AG09309 (cell line): Measurements from ENCODE around the gene TSPAN9.

Experiments used
- DNase-seq: peaks from one replicate; pipeline ENCODE4 v3.0.0-alpha.2; 2010; ENCODE audit warnings: low read depth
- H3K4me3 ChIP-seq: 2 replicates; pipeline ENCODE4 v1.5.1; 2011; ENCODE audit warnings: mild to moderate bottlenecking, low read depth, low read length, moderate library complexity; ENCODE audit not compliant: control insufficient read depth
- TF ChIP-seq, protein P1 (sequence below): IDR thresholded peaks from 2 replicates; pipeline ENCODE4 v1.5.1; 2011; ENCODE audit warnings: mild to moderate bottlenecking, low read depth, low read length, inconsistent platforms; ENCODE audit not compliant: insufficient read depth, control insufficient read depth; ENCODE audit errors: missing control alignments

Gene TSPAN9

DNA sequence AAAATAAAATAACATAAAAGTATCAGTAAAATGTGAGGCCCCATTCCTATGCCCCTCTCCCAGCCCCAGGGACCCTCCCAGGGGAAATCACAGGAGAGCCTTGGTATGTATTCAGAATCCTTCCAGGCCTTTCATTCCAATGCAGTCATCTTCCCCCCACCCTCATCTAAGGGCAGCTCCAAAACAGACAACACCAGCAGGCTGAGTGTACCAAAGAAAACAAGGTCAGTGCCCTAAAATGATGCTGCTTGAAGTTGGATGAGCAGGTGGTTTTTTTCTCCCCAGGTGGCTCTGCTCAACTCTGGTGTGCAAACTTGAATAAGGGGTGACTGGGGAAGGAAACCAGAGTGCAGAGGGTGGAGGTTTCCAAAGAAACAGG, 56.2 kb downstream of the TSPAN9 start:
- H3K4me3 ChIP-seq, result no peak overlapping the region
- no peak for DNase-seq
- TF ChIP-seq, protein P1, sequence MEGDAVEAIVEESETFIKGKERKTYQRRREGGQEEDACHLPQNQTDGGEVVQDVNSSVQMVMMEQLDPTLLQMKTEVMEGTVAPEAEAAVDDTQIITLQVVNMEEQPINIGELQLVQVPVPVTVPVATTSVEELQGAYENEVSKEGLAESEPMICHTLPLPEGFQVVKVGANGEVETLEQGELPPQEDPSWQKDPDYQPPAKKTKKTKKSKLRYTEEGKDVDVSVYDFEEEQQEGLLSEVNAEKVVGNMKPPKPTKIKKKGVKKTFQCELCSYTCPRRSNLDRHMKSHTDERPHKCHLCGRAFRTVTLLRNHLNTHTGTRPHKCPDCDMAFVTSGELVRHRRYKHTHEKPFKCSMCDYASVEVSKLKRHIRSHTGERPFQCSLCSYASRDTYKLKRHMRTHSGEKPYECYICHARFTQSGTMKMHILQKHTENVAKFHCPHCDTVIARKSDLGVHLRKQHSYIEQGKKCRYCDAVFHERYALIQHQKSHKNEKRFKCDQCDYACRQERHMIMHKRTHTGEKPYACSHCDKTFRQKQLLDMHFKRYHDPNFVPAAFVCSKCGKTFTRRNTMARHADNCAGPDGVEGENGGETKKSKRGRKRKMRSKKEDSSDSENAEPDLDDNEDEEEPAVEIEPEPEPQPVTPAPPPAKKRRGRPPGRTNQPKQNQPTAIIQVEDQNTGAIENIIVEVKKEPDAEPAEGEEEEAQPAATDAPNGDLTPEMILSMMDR, result no peak

DNA sequence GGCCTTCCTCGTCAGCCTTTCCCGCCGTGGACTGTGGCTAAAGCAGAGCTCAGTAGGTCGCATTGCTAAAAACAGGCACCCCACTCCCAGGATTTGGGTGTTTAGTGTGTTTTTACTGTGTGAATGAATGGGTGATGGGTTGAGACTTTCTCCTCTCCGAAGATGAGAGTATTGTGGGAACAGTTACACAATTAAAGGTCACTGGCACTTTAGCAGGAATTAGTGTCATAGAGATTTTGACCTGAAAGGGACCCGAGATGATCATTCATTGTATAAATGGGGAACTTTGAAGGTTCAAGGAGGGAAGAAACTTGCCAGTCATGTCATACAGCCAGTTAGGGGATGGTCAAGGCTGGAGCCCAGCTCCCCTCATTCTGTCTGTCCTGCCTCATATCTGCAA, 56.9 kb downstream of the TSPAN9 start:
- TF ChIP-seq, protein P1, result no peak

DNA sequence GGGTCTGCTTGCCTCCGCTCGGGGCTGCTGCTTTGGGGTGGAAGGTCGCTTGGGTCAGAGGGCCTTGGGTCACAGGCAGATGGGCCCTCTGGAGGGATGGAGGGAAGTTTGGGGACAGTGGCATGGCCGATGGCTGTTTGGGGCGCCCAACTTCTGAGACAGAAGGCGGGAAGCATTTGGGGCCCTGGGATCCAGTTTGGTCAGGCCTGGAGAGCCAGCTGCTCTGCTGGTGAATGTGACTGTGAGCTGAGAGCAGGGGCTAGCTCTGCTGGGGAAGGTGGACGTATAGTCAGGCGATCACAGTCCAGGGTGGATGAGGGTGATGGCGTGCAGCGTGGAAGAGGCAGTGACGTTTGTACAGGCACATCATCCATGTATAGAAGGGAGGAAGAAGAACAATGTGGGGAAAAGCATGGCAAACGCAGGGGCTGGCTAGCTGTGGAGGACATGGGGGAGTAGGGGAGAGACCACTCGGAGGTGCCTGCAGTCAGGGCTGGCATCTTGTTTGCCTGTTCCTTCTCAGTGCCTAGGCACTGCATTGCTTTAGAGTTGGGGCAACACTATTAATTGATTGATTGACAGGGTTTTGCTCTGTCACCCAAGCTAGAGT, 57.5 kb downstream of the TSPAN9 start:
- H3K4me3 ChIP-seq, result no peak overlapping the region
- TF ChIP-seq, protein P1, result no peak
- no peak for DNase-seq

More for the DNA sequence above, 56.9 kb downstream of the TSPAN9 start:
- no peak overlapping the region for H3K4me3 ChIP-seq
- DNase-seq, result no peak

DNA sequence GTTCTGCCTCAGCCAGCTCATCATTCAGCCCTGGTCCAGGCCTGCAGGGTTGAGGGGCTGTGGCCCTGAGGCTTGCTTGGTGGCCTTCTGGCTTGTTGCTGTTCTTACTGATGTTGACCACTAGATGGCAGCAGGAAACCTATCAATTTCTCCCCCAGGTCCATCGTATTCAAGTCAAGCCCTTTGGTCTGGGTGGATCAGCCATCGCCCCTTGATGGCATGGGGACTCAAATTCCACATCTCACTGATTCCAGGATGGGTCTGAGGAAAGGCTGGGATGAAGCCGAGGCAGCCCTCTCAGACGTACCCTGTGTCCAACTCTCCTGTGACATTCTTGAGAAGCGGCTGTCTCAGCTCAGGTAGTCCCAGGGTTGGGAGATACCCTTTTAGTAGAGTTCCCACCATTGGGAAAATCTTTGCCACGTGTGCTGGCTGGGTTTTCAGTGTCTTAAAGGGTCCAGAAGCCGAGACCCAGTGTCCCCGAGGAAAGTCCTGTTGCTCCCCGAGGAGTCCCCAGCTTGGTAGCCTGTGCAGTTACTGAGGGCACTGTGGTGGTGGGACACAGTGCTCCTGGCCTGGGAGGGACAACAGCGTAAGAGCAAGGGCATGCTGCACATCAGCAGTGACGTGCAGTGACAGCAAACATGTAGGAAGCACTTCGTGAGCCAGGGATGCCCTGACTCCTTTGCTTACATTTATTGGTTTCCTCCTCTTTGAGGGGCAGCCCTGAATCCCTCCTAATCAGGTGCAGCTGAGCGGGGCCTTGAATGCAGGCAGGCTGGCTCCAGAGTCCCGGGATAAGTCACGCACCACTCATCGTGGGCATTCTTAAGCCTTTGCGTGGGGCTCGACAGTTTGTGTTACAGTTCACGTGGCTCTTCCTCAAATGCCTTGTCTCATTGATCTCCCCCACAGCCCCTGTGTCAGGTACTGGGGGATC, 58.6 kb downstream of the TSPAN9 start:
- DNase-seq, result peak; percentile 35
- TF ChIP-seq, protein P1, result peak; percentile 74
- H3K4me3 ChIP-seq, result no peak overlapping the region

DNA sequence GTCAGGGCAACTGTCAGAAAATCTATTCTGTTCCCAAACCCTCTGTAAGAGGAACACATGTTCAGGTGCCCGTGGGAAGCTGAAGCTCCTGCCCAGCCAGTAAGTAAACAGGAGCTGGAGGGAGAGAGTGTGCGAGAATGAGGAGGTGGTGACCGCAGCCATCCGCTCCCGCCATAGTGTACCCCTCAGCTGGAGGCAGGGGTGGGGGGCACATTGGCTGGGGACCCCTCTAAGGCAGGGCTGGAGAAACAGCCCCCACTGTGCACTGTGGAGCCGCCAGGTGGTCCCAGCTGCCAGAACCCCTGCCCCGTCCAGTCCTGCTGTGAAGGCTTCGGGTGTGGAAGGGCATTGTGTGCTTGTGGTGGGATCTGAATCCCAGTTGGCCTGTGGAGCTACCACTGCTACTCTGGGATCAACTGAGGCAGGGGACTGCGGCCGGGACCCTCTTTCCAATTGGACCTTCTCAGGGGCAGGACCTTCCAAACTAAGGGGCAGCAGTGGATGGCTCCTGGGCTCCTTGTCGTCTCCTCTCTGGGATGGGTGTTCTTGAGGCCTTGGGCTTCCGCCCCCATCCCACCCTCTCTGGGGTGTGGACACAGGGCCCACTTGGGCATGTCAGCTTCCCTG, 59.6 kb downstream of the TSPAN9 start:
- TF ChIP-seq, protein P1, result no peak
- DNase-seq, result no peak
- no peak overlapping the region for H3K4me3 ChIP-seq

DNA sequence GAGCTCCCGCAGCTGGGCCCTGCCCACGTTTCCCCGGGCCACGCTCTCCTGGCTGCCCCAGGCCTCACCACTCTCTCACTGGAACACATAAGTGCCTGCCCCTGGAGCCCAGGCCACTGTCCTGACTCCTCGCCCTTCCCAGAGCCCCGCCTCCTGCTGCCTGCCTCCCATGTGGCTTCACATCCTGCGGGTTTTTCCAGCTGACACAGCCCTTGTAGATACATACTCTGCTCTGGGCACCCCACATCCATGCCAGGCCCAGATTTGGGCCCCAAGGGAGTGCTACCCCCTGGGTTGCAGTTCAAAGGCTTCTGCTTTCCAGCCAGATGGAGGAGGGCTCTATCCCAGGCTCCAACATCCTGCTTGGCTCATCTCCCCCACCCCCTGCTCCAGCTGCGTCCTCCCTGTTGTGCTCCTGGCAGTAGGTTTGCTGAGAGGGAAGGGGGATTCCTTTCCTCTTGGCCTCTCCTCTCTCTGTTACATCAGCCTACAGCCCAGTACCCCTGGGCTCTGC, 60.1 kb downstream of the TSPAN9 start:
- H3K4me3 ChIP-seq, result no peak overlapping the region
- TF ChIP-seq, protein P1, result no peak
- no peak for DNase-seq
